B cell (primary cell): ENCODE measurements around the gene RAB26.

ENCODE experiments used
- EZH2 ChIP-seq: IDR thresholded peaks from 2 replicates; pipeline ENCODE4 v1.6.1; 2012; ENCODE audit warnings: borderline replicate concordance, low read depth, mild to moderate bottlenecking, moderate library complexity, low read length; ENCODE audit not compliant: insufficient read depth, poor library complexity, severe bottlenecking
- TF ChIP-seq, protein P1 (sequence below): fragments of 200-600 bp; IDR thresholded peaks from one replicate; pipeline ENCODE4 v1.8.0; 2022; ENCODE audit warnings: antibody characterized with exemption, mild to moderate bottlenecking

DNA sequence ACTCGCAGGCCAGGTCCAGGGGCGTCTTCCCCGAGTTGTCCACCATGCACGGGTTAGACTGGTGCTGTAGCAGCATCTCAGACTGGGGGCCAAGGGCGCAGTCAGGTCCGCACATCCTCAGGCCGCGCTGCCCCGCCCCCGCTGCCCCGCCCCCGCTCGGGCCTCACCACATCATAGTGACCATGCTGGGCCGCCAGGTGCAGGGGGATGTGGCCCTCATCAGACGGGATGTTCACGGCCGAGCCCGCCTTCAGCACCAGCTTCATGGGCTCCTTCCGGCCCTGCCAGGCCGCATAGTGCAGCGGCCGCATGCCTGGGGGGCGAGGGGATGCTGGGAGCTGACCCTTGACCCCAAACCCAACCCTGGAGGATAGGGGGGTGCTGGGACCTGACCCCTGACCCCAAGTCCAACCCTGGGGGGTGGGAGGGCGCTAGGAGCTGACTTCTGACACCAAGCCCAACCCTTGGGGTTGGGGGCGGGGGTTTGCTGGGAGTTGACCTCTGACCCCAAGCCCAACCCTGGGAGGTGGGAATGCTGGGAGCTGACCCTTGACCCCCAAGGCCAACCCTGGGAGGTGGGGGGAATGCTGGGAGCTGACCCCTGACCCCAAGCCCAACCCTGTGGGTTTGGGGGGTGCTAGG, 40.9 kb downstream of the RAB26 start:
- TF ChIP-seq, protein P1, sequence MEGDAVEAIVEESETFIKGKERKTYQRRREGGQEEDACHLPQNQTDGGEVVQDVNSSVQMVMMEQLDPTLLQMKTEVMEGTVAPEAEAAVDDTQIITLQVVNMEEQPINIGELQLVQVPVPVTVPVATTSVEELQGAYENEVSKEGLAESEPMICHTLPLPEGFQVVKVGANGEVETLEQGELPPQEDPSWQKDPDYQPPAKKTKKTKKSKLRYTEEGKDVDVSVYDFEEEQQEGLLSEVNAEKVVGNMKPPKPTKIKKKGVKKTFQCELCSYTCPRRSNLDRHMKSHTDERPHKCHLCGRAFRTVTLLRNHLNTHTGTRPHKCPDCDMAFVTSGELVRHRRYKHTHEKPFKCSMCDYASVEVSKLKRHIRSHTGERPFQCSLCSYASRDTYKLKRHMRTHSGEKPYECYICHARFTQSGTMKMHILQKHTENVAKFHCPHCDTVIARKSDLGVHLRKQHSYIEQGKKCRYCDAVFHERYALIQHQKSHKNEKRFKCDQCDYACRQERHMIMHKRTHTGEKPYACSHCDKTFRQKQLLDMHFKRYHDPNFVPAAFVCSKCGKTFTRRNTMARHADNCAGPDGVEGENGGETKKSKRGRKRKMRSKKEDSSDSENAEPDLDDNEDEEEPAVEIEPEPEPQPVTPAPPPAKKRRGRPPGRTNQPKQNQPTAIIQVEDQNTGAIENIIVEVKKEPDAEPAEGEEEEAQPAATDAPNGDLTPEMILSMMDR = no peak
- no peak for TF ChIP-seq EZH2
